ENCODE measurements around the gene SBNO2. TPM values are rescaled to one million over a fixed set of nuclear protein-coding genes. Genes with fewer than 3 reads are reported as not detected.

SBNO2 gene
- total RNA-seq, 1 donor from 2014 or later = 61.6 TPM

DNA sequence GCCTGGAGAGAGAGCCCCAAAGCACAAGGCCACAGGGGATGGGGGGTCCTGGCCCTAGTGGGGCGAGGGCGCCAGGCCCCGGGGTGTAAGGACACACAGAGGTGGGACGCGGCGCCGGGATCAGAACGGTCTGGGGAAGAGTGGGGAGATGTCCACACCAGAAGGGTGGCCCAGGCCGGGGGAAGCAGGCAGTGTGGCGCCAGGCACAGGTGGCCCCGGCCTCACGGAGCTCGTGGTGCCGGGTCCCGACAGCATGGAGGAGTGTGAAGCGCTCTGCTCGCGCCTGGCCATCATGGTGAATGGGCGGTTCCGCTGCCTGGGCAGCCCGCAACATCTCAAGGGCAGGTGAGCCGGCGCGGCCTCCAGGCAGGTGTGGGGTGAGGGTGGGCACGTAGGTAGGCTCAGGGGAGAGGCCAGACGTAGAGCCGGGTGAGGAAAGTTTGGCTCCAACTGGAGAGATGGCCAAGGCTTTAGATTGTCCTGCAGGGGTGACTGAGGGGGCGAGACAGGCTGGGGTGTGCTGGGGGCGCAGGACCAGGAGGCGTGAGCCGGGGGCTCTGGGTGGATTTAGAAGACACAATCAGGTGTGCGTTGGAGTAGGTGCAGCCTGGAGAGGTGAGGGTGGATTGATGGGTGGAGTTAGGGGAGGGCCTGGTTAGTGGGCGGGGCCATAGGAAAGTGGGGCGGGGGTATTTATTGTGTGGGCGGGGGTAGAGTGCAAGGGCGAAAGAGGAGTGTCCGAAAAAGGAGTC lies 110.0 kb downstream of the SBNO2 start:
- H3K27ac Mint-ChIP-seq (ENCODE audit: unreplicated experiment) = no peak overlapping the region
- TF ChIP-seq, protein P1, sequence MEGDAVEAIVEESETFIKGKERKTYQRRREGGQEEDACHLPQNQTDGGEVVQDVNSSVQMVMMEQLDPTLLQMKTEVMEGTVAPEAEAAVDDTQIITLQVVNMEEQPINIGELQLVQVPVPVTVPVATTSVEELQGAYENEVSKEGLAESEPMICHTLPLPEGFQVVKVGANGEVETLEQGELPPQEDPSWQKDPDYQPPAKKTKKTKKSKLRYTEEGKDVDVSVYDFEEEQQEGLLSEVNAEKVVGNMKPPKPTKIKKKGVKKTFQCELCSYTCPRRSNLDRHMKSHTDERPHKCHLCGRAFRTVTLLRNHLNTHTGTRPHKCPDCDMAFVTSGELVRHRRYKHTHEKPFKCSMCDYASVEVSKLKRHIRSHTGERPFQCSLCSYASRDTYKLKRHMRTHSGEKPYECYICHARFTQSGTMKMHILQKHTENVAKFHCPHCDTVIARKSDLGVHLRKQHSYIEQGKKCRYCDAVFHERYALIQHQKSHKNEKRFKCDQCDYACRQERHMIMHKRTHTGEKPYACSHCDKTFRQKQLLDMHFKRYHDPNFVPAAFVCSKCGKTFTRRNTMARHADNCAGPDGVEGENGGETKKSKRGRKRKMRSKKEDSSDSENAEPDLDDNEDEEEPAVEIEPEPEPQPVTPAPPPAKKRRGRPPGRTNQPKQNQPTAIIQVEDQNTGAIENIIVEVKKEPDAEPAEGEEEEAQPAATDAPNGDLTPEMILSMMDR (IDR thresholded peaks at IDR 0.05) = no peak
- no peak for DNase-seq (ENCODE audit: extremely low spot score, unreplicated experiment)
- no peaks in the 10 kb centered on the region for H3K9me3 Mint-ChIP-seq (ENCODE audit: unreplicated experiment)
- peaks cover 17% of the 10 kb centered on the region for H3K4me1 Mint-ChIP-seq (ENCODE audit: unreplicated experiment)
- peaks cover 5% of the 10 kb centered on the region for H3K27me3 Mint-ChIP-seq (ENCODE audit: unreplicated experiment)
- no peaks in the 10 kb centered on the region for H3K36me3 Mint-ChIP-seq (ENCODE audit: unreplicated experiment)
- no peak overlapping the region for H3K4me3 Mint-ChIP-seq (ENCODE audit: unreplicated experiment)

DNA sequence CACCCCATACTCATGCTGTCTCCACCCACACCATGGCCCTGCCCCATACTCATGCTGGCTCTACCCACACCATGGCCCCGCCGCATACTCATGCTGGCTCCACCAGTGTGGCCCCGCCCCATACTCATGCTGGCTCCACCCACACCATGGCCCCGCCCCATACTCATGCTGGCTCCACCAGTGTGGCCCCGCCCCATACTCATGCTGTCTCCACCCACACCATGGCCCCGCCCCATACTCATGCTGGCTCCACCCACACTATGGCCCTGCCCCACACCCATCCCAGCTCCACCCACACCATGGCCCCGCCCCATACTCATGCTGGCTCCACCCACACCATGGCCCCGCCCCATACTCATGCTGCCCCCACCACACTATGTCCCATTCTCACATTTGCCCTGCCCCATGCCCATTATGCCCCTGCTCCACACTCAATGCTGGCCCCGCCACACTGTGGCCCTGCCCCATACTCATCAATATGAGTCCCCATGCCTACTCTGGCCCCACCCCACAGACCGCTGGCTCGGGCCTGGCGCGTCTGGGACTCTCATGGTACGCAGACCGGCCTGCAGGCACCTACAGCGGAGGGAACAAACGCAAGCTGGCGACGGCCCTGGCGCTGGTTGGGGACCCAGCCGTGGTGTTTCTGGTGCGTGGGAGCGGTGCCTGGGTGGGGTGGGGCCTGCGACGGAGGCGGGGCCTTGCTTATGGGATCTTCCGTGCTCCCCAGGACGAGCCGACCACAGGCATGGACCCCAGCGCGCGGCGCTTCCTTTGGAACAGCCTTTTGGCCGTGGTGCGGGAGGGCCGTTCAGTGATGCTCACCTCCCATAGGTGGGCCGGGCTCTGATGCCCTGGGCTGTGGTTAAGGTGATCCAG lies 110.8 kb downstream of the SBNO2 start:
- peaks cover 13% of the 10 kb centered on the region for H3K4me1 Mint-ChIP-seq (ENCODE audit: unreplicated experiment)

DNA sequence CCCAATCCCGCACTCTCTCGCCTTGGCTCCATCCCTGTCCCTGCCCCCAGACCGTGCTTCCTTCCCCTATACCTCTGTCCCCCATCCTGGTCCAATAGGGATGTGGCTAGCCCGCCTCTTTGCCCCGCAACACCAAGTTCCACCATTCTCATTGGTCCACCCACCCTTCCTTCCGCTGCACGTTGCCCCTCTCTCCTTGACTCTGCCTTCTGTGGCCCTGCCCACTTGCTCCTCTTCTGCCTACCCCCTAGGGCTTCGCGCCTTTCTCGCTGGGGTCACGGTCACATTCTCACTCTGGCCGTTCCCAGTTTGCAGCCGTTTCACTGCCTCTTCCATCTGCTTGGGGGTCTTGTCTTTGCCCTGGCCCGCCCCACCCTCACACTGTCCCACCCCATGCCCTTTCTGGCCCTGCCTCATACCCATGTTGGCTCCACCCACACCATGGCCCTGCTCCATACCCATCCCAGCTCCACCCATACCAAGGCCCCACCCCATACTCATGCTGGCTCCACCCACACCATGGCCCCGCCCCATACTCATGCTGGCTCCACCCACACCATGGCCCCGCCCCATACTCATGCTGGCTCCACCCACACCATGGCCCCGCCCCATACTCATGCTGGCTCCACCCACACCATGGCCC lies 111.6 kb downstream of the SBNO2 start:
- DNase-seq (ENCODE audit: extremely low spot score, unreplicated experiment) = no peak
- TF ChIP-seq, protein P1 (IDR thresholded peaks at IDR 0.05) = no peak
- Mint-ChIP-seq H3K4me1 (ENCODE audit: unreplicated experiment) (peaks cover 11% of the 10 kb centered on the region), H3K9me3 (ENCODE audit: unreplicated experiment) (no peaks in the 10 kb centered on the region), H3K27ac (ENCODE audit: unreplicated experiment) (no peak overlapping the region), H3K36me3 (ENCODE audit: unreplicated experiment) (no peaks in the 10 kb centered on the region), H3K27me3 (ENCODE audit: unreplicated experiment) (no peaks in the 10 kb centered on the region), H3K4me3 (ENCODE audit: unreplicated experiment) (no peak overlapping the region)

More for the DNA sequence above, 110.8 kb downstream of the SBNO2 start:
- Mint-ChIP-seq H3K9me3 (ENCODE audit: unreplicated experiment) (no peaks in the 10 kb centered on the region), H3K27me3 (ENCODE audit: unreplicated experiment) (no peaks in the 10 kb centered on the region), H3K4me3 (ENCODE audit: unreplicated experiment) (no peak overlapping the region), H3K27ac (ENCODE audit: unreplicated experiment) (no peak overlapping the region), H3K36me3 (ENCODE audit: unreplicated experiment) (no peaks in the 10 kb centered on the region)
- TF ChIP-seq, protein P1 (IDR thresholded peaks at IDR 0.05) = no peak
- no peak for DNase-seq (ENCODE audit: extremely low spot score, unreplicated experiment)

DNA sequence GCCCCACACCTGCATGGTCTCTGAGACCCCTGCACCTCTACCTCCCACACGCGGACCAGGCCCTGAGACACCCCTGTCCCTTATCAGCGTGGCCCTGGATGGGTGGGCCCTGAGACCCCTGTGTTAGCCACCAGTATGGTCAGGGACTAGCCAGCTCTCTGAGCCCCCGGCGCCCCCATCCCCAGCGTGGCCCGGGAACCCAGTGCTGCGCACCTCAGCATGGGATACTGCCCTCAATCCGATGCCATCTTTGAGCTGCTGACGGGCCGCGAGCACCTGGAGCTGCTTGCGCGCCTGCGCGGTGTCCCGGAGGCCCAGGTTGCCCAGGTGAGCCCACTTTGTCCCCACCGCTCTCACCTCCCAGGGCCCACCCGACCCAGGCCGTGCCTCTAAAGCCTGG lies 112.1 kb downstream of the SBNO2 start:
- H3K9me3 Mint-ChIP-seq (ENCODE audit: unreplicated experiment) = no peaks in the 10 kb centered on the region
- TF ChIP-seq, protein P1 (IDR thresholded peaks at IDR 0.05) = no peak
- no peak overlapping the region for H3K27ac Mint-ChIP-seq (ENCODE audit: unreplicated experiment)

More for the DNA sequence above, 112.1 kb downstream of the SBNO2 start:
- no peak for DNase-seq (ENCODE audit: extremely low spot score, unreplicated experiment)
- no peak overlapping the region for H3K4me3 Mint-ChIP-seq (ENCODE audit: unreplicated experiment)
- no peaks in the 10 kb centered on the region for H3K36me3 Mint-ChIP-seq (ENCODE audit: unreplicated experiment)
- H3K27me3 Mint-ChIP-seq (ENCODE audit: unreplicated experiment) = no peaks in the 10 kb centered on the region
- peaks cover 11% of the 10 kb centered on the region for H3K4me1 Mint-ChIP-seq (ENCODE audit: unreplicated experiment)

Measured in osteocyte (in vitro differentiated cells).